HG03520 (cell line): ENCODE measurements around the gene DYNC2H1.

Source experiments
- ATAC-seq: cut with Tn5 transposase; IDR thresholded peaks from one replicate; pipeline ENCODE4 v1.9.1; 2021; ENCODE audit warnings: mild to moderate bottlenecking, moderate library complexity; ENCODE audit not compliant: unreplicated experiment

DYNC2H1 gene

GRCh38 chr11:103448966-103449365, 339.7 kb downstream of the DYNC2H1 start:
- ATAC-seq, result no peak

GRCh38 chr11:103450241-103450640, 341.0 kb downstream of the DYNC2H1 start:
- no peak for ATAC-seq

DNA sequence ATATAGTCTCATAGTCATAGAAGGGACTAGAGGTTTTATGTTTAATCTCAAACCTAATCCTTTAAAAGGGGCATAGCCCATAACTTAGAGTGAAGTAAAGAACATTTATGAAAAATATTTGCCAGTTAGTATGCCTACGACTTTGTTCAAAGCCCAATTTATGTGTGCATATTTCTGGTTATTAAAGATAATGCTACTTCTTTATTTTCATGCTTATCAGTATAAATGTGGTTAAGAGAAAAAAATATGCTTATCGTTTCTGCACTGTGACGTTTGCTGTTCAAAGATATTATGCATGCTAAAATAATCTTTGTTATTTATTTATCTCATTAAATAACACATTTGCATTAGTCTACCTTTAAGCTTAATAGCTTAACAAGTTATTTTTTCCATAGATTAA, 343.9 kb downstream of the DYNC2H1 start:
- ATAC-seq, result no peak

- ATAC-seq, result no peak
These were observed 344.9 kb downstream of the DYNC2H1 start for GRCh38 chr11:103453915-103454709.

GRCh38 chr11:103464420-103464819, 355.2 kb downstream of the DYNC2H1 start:
- no peak for ATAC-seq

DNA sequence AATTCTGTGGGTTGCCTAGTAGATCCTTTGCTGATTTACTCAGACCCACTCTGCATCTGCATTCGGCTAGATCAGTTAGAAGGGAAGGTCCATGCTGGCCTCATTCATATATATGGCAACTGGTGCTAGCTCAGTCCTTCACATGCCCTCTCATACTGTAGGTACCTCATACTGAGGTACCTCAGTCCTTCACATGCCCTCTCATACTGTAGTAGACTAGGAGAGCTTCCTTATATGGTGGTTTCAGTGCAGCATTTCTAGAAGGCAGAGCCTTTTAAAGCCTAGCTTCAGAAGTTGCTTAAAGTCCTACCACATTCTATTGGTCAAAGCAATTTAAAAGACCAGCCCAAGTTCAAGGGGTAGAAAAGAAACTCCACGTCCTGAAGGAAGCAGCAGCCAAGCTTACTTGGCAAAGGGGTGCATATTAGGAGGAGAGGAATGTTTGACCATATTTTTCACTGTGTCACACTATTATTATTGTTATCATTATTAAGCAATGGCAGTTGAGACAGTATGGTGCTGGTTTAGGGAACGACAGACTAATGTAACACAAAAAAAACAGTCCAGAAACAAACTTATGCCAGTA, 356.4 kb downstream of the DYNC2H1 start:
- no peak for ATAC-seq

- no peak for ATAC-seq
These were observed 362.3 kb downstream of the DYNC2H1 start for GRCh38 chr11:103471546-103471945.

- ATAC-seq, result no peak
These were observed 367.6 kb downstream of the DYNC2H1 start for GRCh38 chr11:103476874-103477273.

DNA sequence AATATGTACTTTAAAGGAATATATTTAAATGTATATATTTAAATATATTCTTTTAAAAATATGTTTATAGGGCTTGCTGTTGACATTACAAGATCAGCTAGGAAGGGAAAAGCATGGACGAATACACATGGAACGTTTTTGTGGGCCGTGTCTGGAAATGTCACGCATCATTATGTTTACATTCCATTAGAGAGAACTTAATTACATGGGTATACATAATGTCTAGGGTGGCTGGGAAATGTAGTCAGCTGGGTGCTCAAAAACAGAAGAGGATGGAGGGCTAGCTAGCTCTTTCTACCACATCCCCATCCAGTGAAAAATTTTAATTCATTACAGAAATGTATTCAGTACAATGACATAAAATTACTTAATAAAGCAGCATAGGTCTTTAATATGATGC, 371.2 kb downstream of the DYNC2H1 start:
- no peak for ATAC-seq

DNA sequence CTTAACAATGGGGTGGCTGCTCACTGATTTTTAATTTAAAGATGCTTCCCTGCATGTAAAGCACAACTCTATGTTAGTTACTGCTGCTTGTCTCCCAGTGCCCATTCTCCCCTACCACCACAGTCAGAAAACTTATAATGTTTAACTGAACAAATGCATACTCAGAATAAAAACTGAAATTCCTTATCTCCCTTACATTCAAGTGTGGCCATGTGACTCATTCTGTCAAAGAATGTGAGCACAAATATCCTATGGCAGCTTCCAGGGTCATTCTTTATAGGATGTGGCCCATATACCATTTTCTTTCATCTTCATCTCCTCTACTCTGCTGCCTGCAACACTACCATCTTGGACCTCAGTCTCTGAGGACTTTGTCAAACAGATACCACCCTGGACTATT, 374.8 kb downstream of the DYNC2H1 start:
- ATAC-seq, result no peak

- ATAC-seq, result no peak
These were observed 375.3 kb downstream of the DYNC2H1 start for GRCh38 chr11:103484545-103484944.

DNA sequence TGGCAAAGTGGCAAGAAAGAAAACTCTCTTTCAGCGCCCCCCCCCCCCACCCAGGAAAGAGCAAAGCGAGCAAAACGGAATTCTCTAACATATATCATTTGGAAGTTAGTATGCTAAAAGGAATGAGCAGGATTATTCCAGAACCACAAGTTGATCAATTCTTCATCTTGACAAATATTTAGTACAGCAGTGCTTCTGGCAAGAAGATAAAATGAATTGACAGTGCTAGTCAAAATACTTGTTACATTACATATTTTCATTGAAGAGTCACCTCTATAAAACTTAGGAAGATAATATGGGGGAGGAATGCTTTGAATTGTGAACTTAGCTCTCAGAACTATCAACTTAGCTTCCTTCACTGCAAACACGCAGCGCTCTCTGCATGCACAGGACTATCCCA, 377.4 kb downstream of the DYNC2H1 start:
- ATAC-seq, result no peak

GRCh38 chr11:103487113-103487512, 377.9 kb downstream of the DYNC2H1 start:
- ATAC-seq, result no peak

DNA sequence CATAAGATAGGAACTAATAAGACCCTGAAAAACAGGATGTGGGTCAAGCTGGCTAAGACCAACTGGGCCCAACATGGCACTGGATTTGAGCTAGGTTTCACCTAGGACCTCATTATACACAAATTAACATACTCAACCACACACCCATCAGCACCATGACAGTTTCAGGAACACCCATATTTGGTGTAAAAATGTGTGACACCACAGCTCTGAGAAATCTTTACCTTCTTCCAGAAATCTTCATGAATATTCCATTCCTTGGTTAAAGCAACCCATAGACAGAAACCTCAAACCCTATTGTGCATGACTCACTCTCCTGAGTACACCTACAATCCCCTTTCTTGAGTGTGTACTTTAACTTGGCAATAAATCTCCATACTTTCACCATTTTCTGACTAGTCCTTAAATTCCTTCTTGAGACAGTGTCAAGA, 378.8 kb downstream of the DYNC2H1 start:
- no peak for ATAC-seq

DNA sequence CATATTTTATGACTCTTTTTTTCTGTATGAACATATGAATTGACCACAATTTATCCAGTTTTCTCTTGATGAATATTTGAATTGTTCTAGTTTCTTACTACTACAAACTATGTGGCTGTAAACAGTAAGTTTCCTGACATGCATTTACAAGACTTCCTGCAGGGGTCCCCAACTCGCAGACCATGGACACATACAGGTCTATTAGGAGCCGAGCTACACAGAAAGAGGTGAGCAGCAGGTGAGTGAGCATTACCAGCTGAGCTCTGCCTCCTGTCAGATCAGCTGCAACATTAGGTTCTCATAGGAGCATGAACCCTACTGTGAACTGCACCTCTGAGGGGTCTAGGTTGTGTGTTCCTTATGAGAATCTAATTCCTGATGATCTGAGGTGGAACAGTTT, 379.4 kb downstream of the DYNC2H1 start:
- ATAC-seq, result no peak

DNA sequence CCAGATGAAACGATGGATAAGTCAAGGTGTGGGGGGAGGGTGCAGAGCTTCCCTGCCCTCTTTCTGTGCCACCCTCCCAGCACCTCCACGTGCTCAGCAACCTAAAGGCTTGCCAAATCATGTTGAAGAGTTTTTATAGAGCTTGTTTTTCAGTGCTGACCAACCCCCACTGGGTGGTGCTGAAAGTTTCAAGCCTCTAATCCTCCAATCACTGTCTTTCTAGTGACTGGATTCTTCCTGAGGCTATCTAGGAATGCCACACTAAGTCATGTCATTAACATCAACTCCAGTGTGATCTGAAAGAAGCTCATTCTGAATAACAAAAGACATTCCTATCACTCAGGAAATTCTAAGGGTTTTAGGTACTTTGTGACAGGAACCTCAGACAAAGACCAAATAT, 382.6 kb downstream of the DYNC2H1 start:
- ATAC-seq, result no peak

GRCh38 chr11:103494491-103494890, 385.3 kb downstream of the DYNC2H1 start:
- ATAC-seq, result no peak

DNA sequence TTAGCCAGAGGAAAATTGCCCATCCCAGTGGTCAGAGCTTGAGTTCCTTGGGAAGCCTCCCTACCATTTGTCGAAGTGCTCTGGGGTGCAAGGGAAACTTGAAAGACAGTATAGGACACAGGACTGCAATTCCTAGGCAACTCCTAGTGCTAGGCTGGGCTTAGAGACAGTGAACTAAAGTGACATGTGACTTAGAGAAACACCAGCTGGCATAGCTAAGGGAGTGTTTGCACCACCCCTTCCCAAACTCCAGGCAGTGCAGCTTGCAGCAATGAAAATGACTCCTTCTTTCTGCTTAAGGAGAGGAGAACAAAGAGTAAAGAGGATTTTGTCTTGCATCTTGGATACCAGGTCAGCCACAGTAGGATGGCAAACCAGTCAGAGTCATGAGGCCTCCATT, 388.0 kb downstream of the DYNC2H1 start:
- no peak for ATAC-seq

DNA sequence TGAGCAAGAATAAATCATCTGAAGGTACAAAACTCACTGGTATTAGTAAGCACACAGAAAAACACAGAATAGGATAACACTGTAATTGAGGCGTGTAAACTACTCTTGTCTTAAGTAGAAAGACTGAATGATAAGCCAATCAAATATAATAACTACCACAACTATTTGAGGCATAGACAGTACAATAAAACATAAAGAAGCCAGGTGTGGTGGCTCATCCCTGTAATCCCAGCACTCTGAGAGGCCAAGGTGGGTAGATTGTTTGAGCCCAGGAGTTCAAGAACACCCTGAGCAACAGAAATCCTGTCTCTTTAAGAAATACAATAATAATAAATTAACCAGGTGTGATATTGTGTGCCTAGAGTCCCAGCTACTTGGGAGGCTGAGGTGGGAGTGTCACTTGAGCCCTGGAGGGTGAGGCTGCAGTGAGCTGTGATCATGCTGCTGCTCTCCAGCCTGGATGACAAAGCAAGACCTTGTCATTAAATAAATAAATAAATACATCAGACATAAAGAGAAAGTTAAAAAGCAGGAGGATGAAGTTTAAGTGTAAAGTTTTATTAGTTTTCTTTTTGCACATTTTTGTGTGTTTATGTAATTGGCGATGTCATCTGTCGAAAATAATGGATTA, 390.6 kb downstream of the DYNC2H1 start:
- no peak for ATAC-seq

- no peak for ATAC-seq
These were observed 406.1 kb downstream of the DYNC2H1 start for GRCh38 chr11:103515283-103515682.

DNA sequence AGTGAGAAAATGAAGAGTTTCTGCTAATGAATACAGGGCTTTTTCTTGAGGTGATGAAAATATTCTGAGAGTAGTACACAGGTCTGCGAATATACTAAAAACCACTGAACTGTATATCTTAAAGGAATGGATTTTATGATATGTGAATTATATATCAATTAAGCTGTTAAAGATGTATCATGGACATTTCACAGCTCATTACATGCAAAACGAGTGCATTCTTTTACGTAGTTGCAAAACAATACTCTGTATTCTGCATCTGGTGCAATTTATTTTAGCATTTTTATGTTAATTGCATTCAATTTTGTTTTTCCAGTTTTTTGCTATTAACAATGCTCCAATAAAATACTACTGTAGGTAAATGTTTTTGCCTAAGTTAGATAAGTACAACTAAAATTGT, 411.6 kb downstream of the DYNC2H1 start:
- no peak for ATAC-seq

- ATAC-seq, result no peak
These were observed 415.8 kb downstream of the DYNC2H1 start for GRCh38 chr11:103525069-103525468.
